Kidney capillary endothelial cell (primary cell): ENCODE results near the gene OGFOD3.

ENCODE experiments used
- DNase-seq: peaks from one replicate; pipeline ENCODE4 v3.0.0-alpha.2; 2018; ENCODE audit warnings: low spot score

OGFOD3 gene

DNA sequence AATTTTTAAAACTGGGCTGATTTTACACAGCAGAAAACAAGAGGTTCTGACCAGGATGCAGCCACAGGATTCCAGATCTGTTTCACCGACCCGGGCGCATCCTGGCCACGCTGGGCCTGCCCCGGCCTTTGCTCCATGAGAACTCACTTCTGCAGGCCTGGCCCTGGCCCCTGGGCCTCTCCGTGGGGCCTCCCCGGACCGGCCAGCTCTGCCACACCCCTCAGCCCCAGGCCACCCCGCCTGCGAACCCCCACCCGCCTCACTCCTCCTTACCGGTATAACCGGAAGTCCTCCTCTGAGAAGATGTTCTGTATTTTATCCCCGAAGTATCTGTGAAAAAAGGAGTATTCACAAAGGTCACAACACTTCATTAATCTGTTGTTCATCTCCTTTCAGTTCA, 13.3 kb downstream of the OGFOD3 start:
- no peak for DNase-seq

DNA sequence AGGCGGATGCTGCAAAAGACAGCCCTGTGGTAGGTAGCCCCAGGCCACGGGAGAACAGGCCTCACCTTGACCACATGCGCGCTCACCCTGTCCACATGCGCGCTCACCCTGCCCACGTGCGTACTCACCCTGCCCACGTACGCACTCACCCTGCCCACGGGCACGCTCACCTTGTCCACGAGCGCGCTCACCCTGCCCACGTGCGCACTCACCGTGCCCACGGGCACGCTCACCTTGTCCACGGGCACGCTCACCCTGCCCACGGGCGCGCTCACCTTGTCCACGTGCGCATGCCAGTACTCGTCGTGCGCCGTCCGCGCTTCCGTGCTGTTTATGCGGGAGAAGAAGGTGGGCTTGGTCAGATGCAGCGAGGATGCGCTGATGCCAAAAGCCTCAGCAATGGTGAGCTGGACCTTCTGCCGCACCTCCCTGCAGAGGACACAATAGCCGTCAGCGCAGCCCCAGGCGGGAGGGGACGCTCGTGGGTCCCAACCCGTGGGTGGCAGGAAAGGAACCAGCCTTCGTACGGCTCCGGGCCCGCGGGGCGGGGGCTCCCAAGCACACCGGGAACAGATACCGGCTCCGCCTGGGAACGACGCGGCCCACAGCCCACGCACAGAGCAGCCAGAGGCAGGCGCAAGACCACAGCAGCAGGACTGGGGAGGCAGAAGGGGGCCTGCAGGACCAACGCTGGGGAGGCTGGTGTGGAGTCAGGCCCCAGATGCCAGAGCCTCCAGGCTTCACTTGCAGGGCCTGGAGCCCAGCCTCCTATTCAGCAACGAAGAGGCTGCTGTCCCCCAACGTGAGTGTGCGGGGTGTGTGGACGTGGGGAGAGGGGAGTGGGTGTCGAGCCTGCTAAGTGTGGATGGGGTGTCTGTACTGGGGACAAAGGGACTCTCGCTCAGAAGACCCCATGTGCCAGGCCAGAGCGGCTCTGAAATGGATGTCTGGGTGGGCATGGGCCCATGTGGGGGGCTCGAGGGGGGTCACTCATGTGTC, 14.4 kb downstream of the OGFOD3 start:
- no peak for DNase-seq

DNA sequence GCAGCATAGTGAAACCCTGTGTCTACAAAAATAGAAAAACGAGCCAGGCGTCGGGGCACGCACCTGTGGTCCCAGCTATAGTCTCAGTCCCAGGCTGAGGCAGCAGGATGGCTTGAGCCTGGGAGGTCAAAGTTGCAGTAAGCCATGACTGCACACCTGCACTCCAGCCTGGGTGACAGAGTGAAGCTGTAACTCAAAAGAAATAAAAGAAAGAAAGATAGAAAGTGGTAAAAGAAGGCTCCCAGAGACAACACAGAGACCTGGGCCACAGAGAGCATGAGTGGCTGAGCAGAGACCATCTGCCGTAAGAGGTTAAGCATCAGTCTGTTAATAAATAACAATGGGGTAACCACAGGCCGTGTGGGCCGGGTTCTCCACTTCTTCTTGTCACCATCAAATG, 15.5 kb downstream of the OGFOD3 start:
- DNase-seq, result no peak

DNA sequence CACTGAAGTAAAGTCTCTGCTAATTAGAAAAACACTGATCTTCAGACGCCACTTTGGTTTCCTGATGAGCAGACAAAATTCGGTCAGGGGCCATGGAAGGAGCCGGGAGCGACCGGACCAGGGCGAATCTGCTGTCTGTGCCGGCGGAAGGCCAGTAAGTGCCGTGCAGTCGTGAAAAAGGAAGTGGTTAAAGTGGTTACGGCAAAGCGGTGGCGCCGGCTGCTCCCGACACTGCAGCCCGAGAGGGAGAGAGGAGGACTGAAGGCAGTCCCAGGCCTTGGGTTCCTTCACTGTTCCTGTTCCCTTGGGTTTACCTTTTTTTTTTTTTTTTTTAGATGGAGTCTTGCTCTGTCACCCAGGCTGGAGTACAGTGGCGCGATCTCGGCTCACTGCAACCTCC, 17.6 kb downstream of the OGFOD3 start:
- DNase-seq, result no peak

DNA sequence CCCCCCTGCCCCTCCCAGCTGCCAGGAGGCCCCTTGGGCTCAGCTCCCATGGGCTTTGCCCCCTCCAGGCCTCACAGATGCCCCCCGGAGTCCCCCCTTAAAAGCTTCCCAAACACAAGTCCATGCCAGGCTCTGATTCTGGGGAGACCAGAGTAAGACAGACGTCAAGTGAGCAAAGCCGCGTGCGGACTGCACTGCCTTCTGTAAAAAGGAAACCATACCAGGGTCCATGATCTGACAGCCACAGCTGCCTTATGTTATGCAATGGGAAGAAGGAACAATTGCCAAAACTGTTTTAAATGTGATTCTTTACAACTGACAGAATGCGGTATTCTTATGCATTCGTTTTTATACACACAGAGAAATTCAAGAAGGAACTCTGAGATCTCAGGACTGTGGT, 18.2 kb downstream of the OGFOD3 start:
- DNase-seq, result no peak

DNA sequence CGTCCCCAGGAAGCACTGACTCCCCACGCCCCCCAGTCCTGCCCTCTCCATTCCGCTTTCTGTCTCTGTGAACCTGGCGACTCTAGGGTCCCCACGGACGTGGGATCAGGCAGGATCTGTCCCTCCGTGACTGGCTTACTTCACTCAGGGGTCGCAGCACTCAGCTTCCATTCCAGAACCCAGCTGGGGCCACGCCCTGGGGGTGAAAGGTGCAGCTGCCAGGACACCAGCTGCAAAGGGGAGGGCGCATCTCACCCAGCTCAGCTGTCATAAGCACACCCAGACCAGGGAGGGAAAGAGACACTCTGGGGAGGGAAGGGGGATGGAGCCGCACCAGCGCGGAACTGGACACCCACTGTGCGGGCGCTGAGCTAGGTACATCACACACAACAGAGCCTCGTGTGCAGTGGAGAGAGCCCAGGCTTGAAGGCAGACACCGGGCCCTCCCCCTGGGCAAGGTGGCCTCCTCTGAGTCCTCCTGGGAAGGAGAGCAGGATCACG, 18.7 kb downstream of the OGFOD3 start:
- DNase-seq, result no peak

DNA sequence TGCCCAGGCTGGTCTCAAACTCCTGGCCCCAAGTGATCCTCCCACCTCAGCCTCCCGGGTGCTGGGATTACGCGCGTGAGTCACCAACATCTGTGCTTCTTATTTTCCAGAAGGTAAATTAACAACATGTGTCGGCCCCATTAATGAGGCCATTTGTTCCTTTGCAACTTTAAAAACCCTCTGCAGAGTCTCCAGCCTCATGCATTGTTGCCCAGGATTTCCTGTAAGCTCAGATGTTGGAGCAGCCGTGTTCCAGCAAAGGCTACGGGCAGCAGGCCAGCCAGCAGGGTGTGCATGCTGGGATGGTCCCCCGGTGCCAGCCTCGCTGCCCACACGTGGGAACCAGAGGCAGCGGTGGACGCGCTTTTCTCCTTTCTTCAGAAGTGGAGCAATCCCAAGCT, 19.3 kb downstream of the OGFOD3 start:
- DNase-seq, result no peak

DNA sequence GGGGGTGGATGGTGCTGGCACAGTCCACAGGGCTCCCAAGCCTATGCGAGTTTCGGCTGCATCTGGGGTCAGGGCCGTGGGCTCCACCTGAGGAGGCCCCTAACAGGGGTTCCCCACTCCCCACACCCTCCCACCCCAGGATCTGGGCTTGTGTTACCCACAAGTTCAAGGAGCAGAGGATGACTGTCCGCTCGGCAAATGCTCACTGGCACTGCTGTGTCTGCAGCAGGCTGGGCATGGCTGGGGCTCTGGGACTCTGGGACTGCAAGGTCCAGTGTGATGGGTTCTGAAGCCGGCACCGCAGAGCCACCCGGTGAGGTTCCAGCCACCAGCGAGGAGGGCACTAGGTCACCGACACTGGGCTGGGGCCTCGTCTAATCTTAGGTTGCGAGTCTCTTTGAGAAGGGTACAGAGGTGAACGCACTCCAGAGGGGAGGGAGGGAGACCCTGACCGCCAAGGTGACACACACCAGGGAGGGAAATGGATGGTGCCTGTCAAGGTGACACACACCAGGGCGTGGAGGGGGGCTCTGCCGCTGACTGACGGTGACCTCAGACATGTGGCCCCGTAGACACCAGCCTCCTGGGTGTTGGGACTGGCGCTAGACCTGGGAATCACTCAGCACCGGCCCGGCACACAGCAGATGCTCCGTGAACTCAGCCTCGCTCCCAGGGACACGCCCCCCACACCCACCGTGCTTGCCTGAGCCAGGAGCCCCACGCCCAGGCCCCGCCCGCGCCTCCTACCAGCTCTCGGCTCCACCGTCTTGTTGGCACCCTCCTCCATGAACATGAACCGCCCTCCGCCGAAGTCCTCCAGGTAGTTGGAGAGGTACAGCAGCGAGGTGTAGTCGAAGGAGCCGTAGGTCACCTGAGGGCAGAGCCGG, 20.7 kb downstream of the OGFOD3 start:
- DNase-seq, result no peak

DNA sequence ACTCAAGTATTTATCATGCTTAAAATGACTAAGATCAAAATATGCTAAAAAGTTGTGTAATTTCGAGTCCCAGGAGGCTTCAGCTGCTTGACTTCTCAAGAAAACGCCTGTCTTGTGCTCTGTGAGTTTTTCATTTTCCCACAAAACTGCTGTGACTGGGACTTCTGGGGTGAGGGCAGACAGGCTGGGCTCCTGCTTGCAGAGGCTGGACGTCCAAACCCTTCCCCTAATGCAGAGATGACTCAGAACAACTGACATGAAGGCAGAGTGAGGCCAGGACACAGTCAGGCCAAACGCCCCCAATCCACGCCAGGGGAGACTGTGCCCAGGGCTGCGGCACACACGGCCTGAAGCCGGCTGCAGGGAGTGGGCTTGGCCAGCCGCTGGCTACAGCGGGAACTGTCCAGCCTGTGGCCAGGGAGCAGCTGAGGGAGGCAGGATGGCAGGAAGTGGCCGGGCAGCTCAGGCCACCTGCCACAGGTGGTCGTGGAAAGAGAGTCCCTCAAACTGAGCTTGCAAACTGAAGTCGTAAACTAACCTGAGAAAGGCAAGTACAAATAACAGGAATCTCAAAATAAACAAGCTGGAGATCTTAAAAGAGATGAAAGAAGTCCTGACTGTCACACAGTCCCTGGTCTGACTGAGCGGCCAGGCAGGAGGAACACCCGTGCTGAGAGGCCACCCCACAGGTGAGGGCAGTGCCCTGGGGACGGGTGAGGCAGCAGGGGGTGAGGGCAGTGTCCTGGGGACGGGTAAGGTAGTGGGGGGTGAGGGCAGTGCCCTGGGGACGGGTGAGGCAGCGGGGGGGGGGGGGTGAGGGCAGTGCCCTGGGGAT, 21.6 kb downstream of the OGFOD3 start:
- DNase-seq, result no peak

DNA sequence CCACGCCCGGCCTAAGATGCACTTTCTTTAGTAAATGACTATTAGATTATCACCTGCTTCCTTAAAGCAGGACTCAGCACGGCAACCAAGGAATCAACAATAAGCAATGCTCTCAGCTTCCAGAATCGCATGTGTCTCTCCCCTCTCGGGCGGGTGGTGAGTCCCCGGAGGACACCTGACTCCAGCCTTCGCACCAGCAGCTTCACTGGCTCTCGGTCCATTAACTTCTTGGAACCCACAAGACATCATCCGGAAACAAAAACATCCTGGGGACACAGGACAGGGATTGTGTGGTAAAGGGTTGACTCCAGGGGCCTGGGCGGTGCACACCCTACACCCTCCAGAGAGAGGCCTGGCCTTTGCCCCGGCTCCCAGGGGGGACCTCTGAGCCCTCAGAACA, 24.1 kb downstream of the OGFOD3 start:
- DNase-seq, result no peak

DNA sequence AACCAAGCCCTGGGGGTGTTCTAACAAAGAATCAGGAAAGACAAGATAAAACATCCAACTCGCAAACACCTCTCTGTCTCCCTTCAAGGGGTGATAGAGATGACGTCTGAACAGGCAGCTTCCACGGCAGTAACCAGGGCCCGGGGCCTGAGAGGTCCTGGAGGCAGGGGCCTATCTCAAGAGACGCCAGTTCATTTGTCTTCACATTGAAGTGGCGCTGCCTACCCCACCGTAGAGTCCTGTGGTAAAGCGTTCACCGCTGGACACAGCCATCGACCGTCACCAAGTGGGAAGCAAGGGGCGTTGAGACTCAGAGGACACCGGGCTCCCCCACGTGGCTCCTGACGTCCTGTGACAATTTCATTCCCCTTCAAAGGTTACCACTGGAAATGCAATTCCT, 25.4 kb downstream of the OGFOD3 start:
- DNase-seq, result no peak

DNA sequence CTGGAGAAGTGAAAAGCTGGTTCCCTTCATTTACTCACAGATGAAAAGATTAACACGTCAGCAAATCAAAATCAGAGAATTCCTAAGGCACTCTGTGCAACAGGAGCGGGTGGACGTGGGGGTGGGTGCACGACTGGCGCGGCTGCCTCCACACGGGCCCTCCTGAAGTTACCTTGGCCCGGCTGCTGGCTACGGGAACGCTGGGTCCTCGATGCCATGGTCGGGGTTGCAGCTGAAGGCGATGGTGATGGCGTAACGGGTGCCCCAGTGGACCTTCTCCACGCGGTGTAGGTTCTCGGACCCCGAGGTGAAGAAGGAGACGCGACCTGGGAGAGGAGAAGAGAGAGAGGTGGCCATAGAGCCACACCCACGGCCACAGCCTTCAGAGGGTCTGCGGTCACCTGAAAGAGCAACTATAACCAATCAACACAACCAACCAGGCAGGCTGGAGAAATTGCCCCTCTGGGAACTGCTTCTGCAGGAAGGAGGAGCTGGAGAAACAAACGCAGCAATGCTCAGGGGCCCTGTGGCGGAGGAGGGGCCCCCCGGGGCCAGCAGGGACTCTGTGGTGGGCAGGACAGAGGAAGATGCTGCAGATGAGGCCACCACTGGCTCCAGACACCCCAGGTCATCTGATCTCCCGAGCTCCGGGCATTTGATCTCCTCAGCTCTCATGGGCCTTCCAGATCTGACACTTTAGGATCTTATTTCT, 26.0 kb downstream of the OGFOD3 start:
- DNase-seq, result no peak

DNA sequence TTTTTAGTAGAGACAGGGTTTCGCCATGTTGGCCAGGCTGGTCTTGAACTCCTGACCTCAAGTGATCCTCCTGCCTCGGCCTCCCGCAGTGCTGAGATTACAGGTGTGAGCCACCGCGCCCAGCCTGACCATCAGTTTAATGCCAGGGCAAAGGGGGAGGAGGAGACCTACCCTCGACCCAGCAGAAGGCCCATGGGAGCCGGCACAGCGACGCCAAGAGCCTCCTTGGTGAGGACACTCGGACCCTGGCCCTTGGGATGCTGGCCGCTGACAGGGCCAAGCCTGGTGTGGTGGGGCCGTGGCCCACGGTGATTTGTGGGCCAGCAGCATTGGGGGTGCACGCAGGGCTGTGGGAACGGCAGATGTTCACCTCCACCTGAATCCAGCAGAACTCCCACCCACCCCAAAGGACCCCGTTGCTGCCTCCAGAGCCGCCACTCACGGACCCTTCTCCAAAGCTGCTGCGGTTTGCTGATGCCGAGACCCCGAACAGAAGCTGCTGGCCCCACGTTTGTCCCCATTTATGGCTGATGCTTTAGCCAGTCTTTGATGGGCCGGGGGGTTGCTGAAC, 26.8 kb downstream of the OGFOD3 start:
- no peak for DNase-seq

DNA sequence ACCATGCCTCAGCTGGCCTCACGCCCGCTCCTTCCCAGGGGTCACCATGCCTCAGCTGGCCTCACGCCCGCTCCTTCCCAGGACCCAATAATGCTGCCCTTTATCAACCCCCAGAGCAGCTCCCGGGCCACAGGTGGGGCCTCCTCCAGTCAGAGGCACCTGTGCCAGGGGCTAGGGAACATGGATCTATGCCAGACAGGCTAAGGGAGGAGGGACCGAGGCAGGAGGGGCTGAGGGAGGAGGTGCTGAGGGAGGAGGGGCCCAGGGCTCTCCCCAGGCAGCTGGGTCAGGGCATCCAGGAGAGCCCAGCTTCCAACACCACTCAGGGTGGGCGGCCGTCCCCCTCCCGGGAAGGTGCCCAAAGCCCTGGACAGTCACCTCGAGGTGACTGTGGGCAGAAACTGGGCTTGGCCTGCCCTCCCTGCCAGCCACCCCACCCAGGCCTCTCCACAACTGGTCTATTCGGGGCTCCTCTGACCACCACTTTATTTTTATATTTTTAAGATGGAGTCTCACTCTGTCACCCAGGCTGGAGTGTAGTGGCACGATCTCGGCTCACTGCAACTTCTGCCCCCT, 27.4 kb downstream of the OGFOD3 start:
- no peak for DNase-seq

DNA sequence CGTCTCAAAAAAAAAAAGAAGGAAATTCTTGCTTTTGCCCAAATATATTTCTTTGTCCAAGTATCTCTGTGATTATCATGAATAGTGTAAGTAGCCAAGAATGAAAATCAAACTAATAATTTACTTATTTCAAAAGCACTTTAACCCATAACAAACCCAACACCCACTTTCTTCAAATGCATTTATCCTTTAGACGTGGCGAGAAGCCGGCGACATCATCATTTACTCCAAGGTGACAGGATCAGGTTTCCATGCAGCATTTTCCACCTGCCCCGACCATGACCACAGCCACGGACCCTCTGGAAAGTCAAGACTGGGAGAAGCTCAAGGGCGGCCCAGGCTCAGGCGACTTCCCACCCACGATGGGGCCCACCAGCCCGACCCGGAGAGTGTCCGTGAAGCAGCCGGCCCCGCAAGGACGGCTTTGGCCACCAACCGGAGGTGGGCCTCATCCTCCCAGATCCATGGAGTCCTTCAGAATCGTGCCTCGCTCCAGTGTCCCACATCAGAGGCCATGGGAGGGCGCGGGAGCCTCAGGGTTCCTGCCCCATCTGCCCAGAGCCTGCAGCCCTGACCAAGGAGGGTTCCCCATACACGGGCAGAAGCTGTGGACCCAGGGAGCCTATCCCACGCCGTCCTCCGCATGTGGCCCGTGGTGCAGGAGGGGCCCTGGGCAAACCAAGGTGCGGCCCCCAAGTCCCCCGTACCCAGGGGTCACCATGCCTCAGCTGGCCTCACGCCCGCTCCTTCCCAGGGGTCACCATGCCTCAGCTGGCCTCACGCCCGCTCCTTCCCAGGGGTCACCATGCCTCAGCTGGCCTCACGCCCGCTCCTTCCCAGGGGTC, 28.1 kb downstream of the OGFOD3 start:
- DNase-seq, result no peak

DNA sequence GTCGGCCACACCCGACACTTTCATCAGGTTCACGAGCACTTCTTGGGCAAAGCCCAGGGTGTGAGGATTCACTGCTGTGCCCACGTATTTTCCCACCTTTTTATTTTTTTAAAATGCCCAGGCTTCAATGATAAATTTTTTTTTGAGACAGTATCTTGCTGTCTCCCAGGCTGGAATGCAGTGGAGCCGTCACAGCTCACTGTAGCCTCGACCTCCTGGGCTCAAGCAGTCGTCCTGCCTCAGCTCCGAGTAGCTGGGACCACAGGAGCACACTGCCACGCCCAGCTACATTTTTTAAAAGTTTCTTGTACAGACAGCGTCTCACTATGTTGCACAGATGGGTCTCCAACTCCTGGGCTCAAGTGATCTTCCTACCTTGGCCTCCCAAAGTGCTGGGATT, 29.0 kb downstream of the OGFOD3 start:
- no peak for DNase-seq

DNA sequence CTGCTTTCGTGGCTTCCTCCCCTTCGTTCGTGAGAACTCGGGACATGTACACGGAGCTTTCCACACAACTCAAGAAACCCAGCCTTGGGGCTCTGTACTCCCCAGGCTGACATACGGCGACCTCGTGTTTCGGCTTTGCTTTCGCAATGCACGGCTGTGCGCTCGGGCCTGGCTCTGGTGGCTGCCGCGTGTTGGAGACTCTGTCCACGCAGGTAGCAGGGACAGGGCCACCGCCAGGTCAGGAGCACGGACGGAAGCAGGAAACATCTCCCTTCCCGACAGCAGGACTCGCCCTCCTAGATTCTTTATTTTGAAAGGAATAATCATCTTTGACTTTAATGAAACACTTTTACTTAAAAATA, 29.5 kb downstream of the OGFOD3 start:
- DNase-seq, result no peak

DNA sequence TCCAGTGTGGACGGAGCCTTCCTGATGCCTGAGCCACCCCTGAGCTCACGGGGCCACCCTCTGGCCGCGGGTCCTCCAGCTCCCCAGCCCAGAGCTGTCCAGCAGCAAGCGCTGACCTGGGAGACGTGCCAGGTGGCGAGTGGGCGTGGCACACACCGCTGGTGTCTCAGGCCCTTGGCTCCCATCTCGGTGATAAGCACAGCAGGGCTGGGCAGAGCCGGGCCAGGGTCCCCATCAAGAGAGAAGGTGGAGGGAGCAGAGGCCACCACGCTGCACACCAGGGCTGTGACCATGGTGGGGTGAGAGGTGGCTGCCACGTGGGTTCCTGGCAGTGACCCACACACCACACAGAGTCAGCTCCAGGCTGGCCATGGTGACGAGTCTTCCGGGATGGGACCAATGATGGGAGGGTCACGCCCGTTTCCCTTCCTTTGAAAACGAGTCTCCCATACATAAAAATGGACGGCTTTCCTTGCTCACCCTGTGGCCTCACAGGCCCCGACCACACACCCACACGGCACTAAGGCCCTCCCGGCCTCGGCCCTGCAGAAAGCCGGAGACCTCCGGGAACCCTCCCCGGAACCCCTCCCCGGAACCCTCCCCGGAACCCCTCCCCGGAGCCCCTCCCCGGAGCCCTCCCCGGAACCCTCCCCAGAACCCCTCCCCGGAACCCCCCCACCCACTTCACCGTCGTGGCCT, 30.0 kb downstream of the OGFOD3 start:
- DNase-seq, result no peak

DNA sequence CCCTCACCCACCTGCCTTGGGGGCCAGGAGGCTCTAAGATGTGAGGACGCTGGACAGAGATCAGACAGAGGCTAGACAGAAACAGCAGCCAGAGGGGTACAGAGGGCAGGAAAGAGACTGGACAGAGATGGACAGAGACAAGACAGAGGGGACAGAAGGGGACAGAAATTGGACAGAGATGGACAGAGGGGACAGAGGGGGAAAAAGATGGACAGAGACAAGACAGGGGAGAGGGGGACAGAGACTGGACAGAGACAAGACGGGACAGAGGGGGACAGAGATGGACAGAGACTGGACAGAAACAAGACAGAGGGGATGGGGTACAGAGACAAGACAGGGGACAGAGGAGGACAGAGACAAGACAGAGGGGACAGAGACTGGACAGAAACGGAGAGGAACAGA, 30.7 kb downstream of the OGFOD3 start:
- no peak for DNase-seq
